HEK293 (cell line): ENCODE results near the gene ZC3H10.

Source experiments
- CTCF ChIA-PET: fragments of 350-600 bp; formaldehyde crosslinking; extraction: SDS; loops from one replicate; lab custom pipeline; 2021; ENCODE audit warnings: antibody characterized with exemption; lab: Yijun Ruan, JAX
- POLR2A ChIA-PET: fragments of 300-600 bp; formaldehyde crosslinking; extraction: SDS; loops from one replicate; lab custom pipeline; 2020; ENCODE audit warnings: antibody characterized with exemption, inconsistent platforms; lab: Yijun Ruan, JAX
- H3K27ac ChIP-seq: fragments of 200-500 bp; sonication (Bioruptor generic); 2 replicates; pipeline ENCODE4 v1.5.1; 2014; ENCODE audit warnings: low read depth, low read length, control low read depth, inconsistent platforms; ENCODE audit errors: extremely low read depth
- H3K36me3 ChIP-seq, 2 experiments: fragments of 200-500 bp in 1 of 2; sonication (Bioruptor generic) in 1 of 2; 1 replicate in 1 of 2; 2 replicates in 1 of 2; pipeline ENCODE4 v1.5.1; 2014 to 2017; ENCODE audit warnings: inconsistent platforms in 2 of 2, low read length in 2 of 2; ENCODE audit not compliant: control insufficient read depth in 2 of 2, insufficient read depth in 1 of 2
- H3K4me1 ChIP-seq: fragments of 200-500 bp; sonication (Bioruptor generic); 2 replicates; pipeline ENCODE4 v1.5.1; 2014; ENCODE audit warnings: mild to moderate bottlenecking, low read length, inconsistent platforms; ENCODE audit not compliant: control insufficient read depth, insufficient read depth
- H3K4me3 ChIP-seq: 2 replicates; pipeline ENCODE4 v1.5.1; 2011; ENCODE audit warnings: low read depth, mild to moderate bottlenecking, control low read depth, low read length, moderate library complexity
- H3K9me3 ChIP-seq: fragments of 200-500 bp; sonication (Bioruptor generic); 2 replicates; pipeline ENCODE4 v1.5.1; 2014; ENCODE audit warnings: low read depth, low read length, inconsistent platforms; ENCODE audit not compliant: control insufficient read depth, insufficient read depth
- GLIS1 ChIP-seq: fragments of 450-650 bp; formaldehyde crosslinking; IDR thresholded peaks from 2 replicates; pipeline ENCODE4 v1.5.1; 2016; ENCODE audit warnings: missing biosample characterization, missing genetic modification characterization
- GLIS2 ChIP-seq: fragments of 450-650 bp; formaldehyde crosslinking; IDR thresholded peaks from 2 replicates; pipeline ENCODE4 v1.5.1; 2016; ENCODE audit warnings: missing biosample characterization, missing genetic modification characterization
- TRIM28 ChIP-seq: IDR thresholded peaks from 2 replicates; pipeline ENCODE4 v1.6.1; 2011; ENCODE audit warnings: low read length, control low read depth, borderline replicate concordance
- ZBTB20 ChIP-seq: fragments of 450-650 bp; formaldehyde crosslinking; IDR thresholded peaks from 2 replicates; pipeline ENCODE4 v1.5.1; 2016; ENCODE audit warnings: missing biosample characterization, missing genetic modification characterization
- ZBTB21 ChIP-seq: fragments of 450-650 bp; formaldehyde crosslinking; IDR thresholded peaks from 2 replicates; pipeline ENCODE4 v1.5.1; 2017; ENCODE audit warnings: missing biosample characterization, missing genetic modification characterization
- ZFP37 ChIP-seq: fragments of 450-650 bp; formaldehyde crosslinking; IDR thresholded peaks from 2 replicates; pipeline ENCODE4 v1.5.1; 2016; ENCODE audit warnings: missing biosample characterization, missing genetic modification characterization
- ZFP41 ChIP-seq: fragments of 450-650 bp; formaldehyde crosslinking; IDR thresholded peaks from 2 replicates; pipeline ENCODE4 v1.5.1; 2016; ENCODE audit warnings: missing biosample characterization, missing genetic modification characterization, borderline replicate concordance
- ZIC2 ChIP-seq: fragments of 450-650 bp; formaldehyde crosslinking; IDR thresholded peaks from 2 replicates; pipeline ENCODE4 v1.5.1; 2016; ENCODE audit warnings: missing biosample characterization, missing genetic modification characterization
- ZNF16 ChIP-seq: fragments of 450-650 bp; formaldehyde crosslinking; IDR thresholded peaks from 2 replicates; pipeline ENCODE4 v1.5.1; 2016; ENCODE audit warnings: low read depth, missing biosample characterization, missing genetic modification characterization
- ZNF202 ChIP-seq: fragments of 450-650 bp; formaldehyde crosslinking; IDR thresholded peaks from 2 replicates; pipeline ENCODE4 v1.5.1; 2016; ENCODE audit warnings: missing biosample characterization, missing genetic modification characterization, borderline replicate concordance
- ZNF335 ChIP-seq: fragments of 450-650 bp; formaldehyde crosslinking; conservative IDR thresholded peaks from 2 replicates; pipeline ENCODE4 v1.5.1; 2016; ENCODE audit warnings: missing biosample characterization, missing genetic modification characterization
- ZNF366 ChIP-seq: fragments of 450-650 bp; formaldehyde crosslinking; conservative IDR thresholded peaks from 2 replicates; pipeline ENCODE4 v1.5.1; 2016; ENCODE audit warnings: missing biosample characterization, missing genetic modification characterization
- ZNF48 ChIP-seq: fragments of 450-650 bp; formaldehyde crosslinking; IDR thresholded peaks from 2 replicates; pipeline ENCODE4 v1.5.1; 2016; ENCODE audit warnings: missing biosample characterization, missing genetic modification characterization
- ZNF514 ChIP-seq: fragments of 450-650 bp; formaldehyde crosslinking; IDR thresholded peaks from 2 replicates; pipeline ENCODE4 v1.5.1; 2016; ENCODE audit warnings: missing biosample characterization, missing genetic modification characterization
- TF ChIP-seq, protein P1 (sequence below): fragments of 450-650 bp; formaldehyde crosslinking; IDR thresholded peaks from 2 replicates; pipeline ENCODE4 v1.5.1; 2017; ENCODE audit warnings: missing biosample characterization, mild to moderate bottlenecking, missing genetic modification characterization, moderate library complexity
- TF ChIP-seq, protein P2 (sequence below): fragments of 450-650 bp; formaldehyde crosslinking; IDR thresholded peaks from 2 replicates; pipeline ENCODE4 v1.5.1; 2016; ENCODE audit warnings: missing biosample characterization, missing genetic modification characterization

ZC3H10 gene

GRCh38 chr12:56120158-56120846, 2.2 kb downstream of the ZC3H10 start:
- H3K4me1 ChIP-seq: peaks cover 5% of the 10 kb centered on the region
- H3K27ac ChIP-seq: no peak overlapping the region
- H3K9me3 ChIP-seq: no peaks in the 10 kb centered on the region
- H3K36me3 ChIP-seq: peaks cover 0 to 50% of the 10 kb centered on the region in 2 experiments; a peak in 2 of 3 replicates
- TF ChIP-seq ZNF335 (0 out of 2 replicates have a peak, but pooled peaks have one; percentile 2), ZNF16 (tag by site-specific recombination) (no peak)
- H3K4me3 ChIP-seq: no peak overlapping the region
- ChIA-PET CTCF (interaction anchor here (0.6 to 5.0 kb wide), 26 partner anchors 8 to 472 kb away, joined by 3 to 86 read pairs (median 4); partner anchors contain the start of genes ERBB3, ESYT1, MYL6 and PA2G4), POLR2A (interaction anchor here (1.1 to 6.1 kb wide), 7 partner anchors 7 to 101 kb away, joined by 8 to 165 read pairs (median 38); partner anchors contain the start of genes ESYT1, MYL6, PA2G4 and RNF41)

- peaks cover 0 to 50% of the 10 kb centered on the region in 2 experiments; a peak in 2 of 3 replicates for H3K36me3 ChIP-seq
- H3K4me3 ChIP-seq: no peak overlapping the region
- peaks cover 5% of the 10 kb centered on the region for H3K4me1 ChIP-seq
- CTCF ChIA-PET: interaction anchor here (0.6 to 5.0 kb wide), 3 partner anchors 69 to 128 kb away, joined by 4 to 86 read pairs (median 21); partner anchors contain the start of genes RNF41 and SMARCC2
- no peaks in the 10 kb centered on the region for H3K9me3 ChIP-seq
- POLR2A ChIA-PET: interaction anchor here (4.3 kb wide), 1 partner anchor 68 kb away, joined by 50 read pairs; the partner anchor contains the start of gene SMARCC2
- H3K27ac ChIP-seq: no peak overlapping the region
- TF ChIP-seq ZNF48 (tag by site-specific recombination) (no peak), ZIC2 (tag by site-specific recombination) (0 out of 2 replicates have a peak, but pooled peaks have one; percentile 10)
These were observed 3.3 kb downstream of the ZC3H10 start for GRCh38 chr12:56121204-56121870.

DNA sequence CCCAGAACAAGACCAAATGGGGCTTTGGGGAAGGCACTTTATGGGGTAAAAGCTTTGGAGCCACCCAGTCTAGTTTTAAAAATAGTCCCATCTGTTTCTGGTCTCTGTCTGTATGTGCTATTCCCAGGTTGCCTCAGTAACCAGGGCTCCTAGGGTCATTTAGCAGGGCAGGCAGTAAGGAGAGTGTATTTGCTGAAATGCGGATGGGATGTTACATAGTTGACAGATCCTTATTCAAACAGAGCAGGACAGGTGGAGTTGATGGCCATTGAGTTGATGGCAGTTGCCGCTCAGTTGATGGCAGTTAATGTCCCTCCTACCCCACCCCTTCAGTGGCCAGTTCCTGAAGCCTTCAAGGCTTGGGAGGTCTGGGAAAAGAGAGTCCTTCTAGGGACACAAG, 4.6 kb downstream of the ZC3H10 start:
- Histone ChIP-seq H3K4me1 (peaks cover 14% of the 10 kb centered on the region), H3K4me3 (no peak overlapping the region), H3K9me3 (no peaks in the 10 kb centered on the region), H3K27ac (no peak overlapping the region), H3K36me3 (peaks cover 0 to 40% of the 10 kb centered on the region in 2 experiments; a peak in 2 of 3 replicates)
- POLR2A ChIA-PET: interaction anchor here (1.3 to 1.6 kb wide), 2 partner anchors 67 to 136 kb away, joined by 3 to 4 read pairs; partner anchors contain the start of genes ANKRD52 and SMARCC2
- TF ChIP-seq TRIM28 (no peak), ZNF202 (tag by site-specific recombination) (no peak), ZBTB20 (no peak), ZNF514 (no peak), ZBTB21 (tag by site-specific recombination) (no peak), GLIS2 (tag by site-specific recombination) (no peak), ZFP41 (tag by site-specific recombination) (no peak), GLIS1 (tag by site-specific recombination) (no peak), ZNF366 (no peak)
- TF ChIP-seq, protein P1, sequence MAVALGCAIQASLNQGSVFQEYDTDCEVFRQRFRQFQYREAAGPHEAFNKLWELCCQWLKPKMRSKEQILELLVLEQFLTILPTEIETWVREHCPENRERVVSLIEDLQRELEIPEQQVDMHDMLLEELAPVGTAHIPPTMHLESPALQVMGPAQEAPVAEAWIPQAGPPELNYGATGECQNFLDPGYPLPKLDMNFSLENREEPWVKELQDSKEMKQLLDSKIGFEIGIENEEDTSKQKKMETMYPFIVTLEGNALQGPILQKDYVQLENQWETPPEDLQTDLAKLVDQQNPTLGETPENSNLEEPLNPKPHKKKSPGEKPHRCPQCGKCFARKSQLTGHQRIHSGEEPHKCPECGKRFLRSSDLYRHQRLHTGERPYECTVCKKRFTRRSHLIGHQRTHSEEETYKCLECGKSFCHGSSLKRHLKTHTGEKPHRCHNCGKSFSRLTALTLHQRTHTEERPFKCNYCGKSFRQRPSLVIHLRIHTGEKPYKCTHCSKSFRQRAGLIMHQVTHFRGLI: no peak
- CTCF ChIA-PET: interaction anchor here (0.6 to 1.1 kb wide), 3 partner anchors 67 to 109 kb away, joined by 3 to 6 read pairs (median 4); partner anchors contain the start of gene SMARCC2

DNA sequence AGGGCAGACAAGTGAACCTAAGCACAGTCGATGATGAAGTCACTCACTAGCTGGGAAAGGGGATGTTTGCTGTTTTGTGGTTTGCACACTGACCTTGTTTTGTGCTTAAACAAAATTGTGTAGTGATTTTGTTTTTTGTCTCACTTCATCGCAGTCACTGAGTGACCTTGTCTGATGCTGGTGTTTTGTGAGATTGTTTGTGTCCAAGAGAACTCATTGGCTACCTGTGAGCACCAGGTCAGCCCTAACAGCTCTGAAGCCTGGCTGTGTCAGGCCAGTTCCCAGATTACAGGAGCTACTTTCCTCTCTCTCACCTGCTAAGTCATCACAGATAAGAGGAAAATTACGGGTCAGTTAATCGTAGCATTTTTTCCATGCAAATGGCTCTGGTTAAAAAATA, 6.1 kb downstream of the ZC3H10 start:
- POLR2A ChIA-PET: interaction anchor here (0.9 to 2.0 kb wide), 3 partner anchors 35 to 65 kb away, joined by 3 to 6 read pairs (median 4); partner anchors contain the start of gene SMARCC2
- CTCF ChIA-PET: interaction anchor here (0.6 to 6.8 kb wide), 9 partner anchors 15 to 411 kb away, joined by 3 to 65 read pairs (median 3); partner anchors contain the start of gene SMARCC2
- Histone ChIP-seq H3K4me3 (no peak overlapping the region), H3K9me3 (no peaks in the 10 kb centered on the region), H3K36me3 (peaks cover 0 to 38% of the 10 kb centered on the region in 2 experiments; a peak in 2 of 3 replicates), H3K4me1 (peaks cover 10% of the 10 kb centered on the region), H3K27ac (no peak overlapping the region)
- TF ChIP-seq, protein P2, sequence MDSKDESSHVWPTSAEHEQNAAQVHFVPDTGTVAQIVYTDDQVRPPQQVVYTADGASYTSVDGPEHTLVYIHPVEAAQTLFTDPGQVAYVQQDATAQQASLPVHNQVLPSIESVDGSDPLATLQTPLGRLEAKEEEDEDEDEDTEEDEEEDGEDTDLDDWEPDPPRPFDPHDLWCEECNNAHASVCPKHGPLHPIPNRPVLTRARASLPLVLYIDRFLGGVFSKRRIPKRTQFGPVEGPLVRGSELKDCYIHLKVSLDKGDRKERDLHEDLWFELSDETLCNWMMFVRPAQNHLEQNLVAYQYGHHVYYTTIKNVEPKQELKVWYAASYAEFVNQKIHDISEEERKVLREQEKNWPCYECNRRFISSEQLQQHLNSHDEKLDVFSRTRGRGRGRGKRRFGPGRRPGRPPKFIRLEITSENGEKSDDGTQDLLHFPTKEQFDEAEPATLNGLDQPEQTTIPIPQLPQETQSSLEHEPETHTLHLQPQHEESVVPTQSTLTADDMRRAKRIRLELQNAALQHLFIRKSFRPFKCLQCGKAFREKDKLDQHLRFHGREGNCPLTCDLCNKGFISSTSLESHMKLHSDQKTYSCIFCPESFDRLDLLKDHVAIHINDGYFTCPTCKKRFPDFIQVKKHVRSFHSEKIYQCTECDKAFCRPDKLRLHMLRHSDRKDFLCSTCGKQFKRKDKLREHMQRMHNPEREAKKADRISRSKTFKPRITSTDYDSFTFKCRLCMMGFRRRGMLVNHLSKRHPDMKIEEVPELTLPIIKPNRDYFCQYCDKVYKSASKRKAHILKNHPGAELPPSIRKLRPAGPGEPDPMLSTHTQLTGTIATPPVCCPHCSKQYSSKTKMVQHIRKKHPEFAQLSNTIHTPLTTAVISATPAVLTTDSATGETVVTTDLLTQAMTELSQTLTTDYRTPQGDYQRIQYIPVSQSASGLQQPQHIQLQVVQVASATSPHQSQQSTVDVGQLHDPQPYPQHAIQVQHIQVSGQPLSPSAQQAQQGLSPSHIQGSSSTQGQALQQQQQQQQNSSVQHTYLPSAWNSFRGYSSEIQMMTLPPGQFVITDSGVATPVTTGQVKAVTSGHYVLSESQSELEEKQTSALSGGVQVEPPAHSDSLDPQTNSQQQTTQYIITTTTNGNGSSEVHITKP (tag by site-specific recombination): no peak
- 0 out of 2 replicates have a peak, but pooled peaks have one; percentile 33 for TF ChIP-seq ZFP37 (tag by site-specific recombination)
